ENCODE measurements around the gene AFF4. TPM values are rescaled to one million over a fixed set of nuclear protein-coding genes. Genes with fewer than 3 reads are reported as not detected.

Gene AFF4
- total and polyA plus RNA-seq, 9 of the 15 experiments (the other 6 are each of a cell fraction or from before 2014, with no cell fraction given) = 1.7 to 25.8 (median 17.9) TPM

- CTCF ChIA-PET (ENCODE audit: low intra/inter-chr PET ratio) = no interaction called here
- no peaks in the 10 kb centered on the region for H3K79me2 ChIP-seq (ENCODE audit: control insufficient read depth, insufficient read depth, low read length)
- no peak for DNase-seq (ENCODE audit: extremely low read depth in 1 of 4, low spot score in 3 of 4)
- POLR2A ChIA-PET = interaction anchor here (0.9 kb wide), 1 partner anchor 17 kb away, joined by 4 read pairs; the partner anchor contains the start of gene AFF4
- H4K20me1 ChIP-seq (replicated peaks; ENCODE audit: control insufficient read depth, insufficient read depth, low read length) = no peaks in the 10 kb centered on the region
- H2AFZ ChIP-seq (ENCODE audit: low read depth, low read length) = no peak overlapping the region
- H3K4me1 ChIP-seq (replicated peaks in 1 of 2; ENCODE audit: control insufficient read depth in 2 of 2, insufficient read depth in 2 of 2, low read length in 2 of 2) = no peaks in the 10 kb centered on the region; a peak in 1 of 5 replicates
- no peak overlapping the region for H3K4me2 ChIP-seq (ENCODE audit: insufficient read depth, low read length)
- no peaks in the 10 kb centered on the region for H3K9me3 ChIP-seq (replicated peaks; ENCODE audit: control insufficient read depth, insufficient read depth, low read depth, low read length)
- no peak for ATAC-seq
- H3K9ac ChIP-seq (ENCODE audit: insufficient read depth in 1 of 2, low read depth in 2 of 2, low read length in 2 of 2) = no peak overlapping the region
- no peaks in the 10 kb centered on the region for H3K27me3 ChIP-seq (ENCODE audit: control insufficient read depth in 2 of 2, insufficient read depth in 2 of 2, low read length in 2 of 2)
- in situ Hi-C loops (cut with MboI) = no loop called here
- no peak for TF ChIP-seq CREB3 (tag; conservative IDR thresholded peaks at IDR 0.05; ENCODE audit: low read depth)
- TF ChIP-seq ZNF134 (CRISPR knock-in tag; conservative IDR thresholded peaks at IDR 0.05) = 0 out of 2 replicates have a peak, but pooled peaks have one; percentile 54
- intact Hi-C loops (cut with micrococcal nuclease) = no loop called here
- H3K9me1 ChIP-seq (ENCODE audit: control insufficient read depth, insufficient read depth, low read length) = no peaks in the 10 kb centered on the region
- no peaks in the 10 kb centered on the region for H3K36me3 ChIP-seq (ENCODE audit: control insufficient read depth, insufficient read depth, low read length)
- H3K4me3 ChIP-seq = no peak overlapping the region
- no peak for FAIRE-seq
- H3K27ac ChIP-seq (ENCODE audit: extremely low read depth, low read depth, low read length) = no peak overlapping the region
- 22% methylated on average over 2 of the region's 2 CpGs for WGBS (ENCODE audit: insufficient coverage, low coverage, missing lambda C conversion rate)
- BruUV-seq (replicated peaks) = no TSS peak
These were observed 16.5 kb upstream of the AFF4 start for GRCh38 chr5:132979976-132980375.

GRCh38 chr5:132979367-132979940 is 16.0 kb upstream of the AFF4 start:
- no peak overlapping the region for H3K27ac ChIP-seq (ENCODE audit: extremely low read depth, low read depth, low read length)
- H3K9ac ChIP-seq (ENCODE audit: insufficient read depth in 1 of 2, low read depth in 2 of 2, low read length in 2 of 2) = no peak overlapping the region
- no peaks in the 10 kb centered on the region for H3K9me1 ChIP-seq (ENCODE audit: control insufficient read depth, insufficient read depth, low read length)
- WGBS (ENCODE audit: insufficient coverage, low coverage, missing lambda C conversion rate) = 51% methylated on average over 3 of the region's 3 CpGs
- no TSS peak for BruUV-seq (replicated peaks)
- H3K4me1 ChIP-seq (replicated peaks in 1 of 2; ENCODE audit: control insufficient read depth in 2 of 2, insufficient read depth in 2 of 2, low read length in 2 of 2) = no peaks in the 10 kb centered on the region; a peak in 1 of 5 replicates
- no peaks in the 10 kb centered on the region for H3K27me3 ChIP-seq (ENCODE audit: control insufficient read depth in 2 of 2, insufficient read depth in 2 of 2, low read length in 2 of 2)
- DNase-seq (ENCODE audit: extremely low read depth in 1 of 4, low spot score in 3 of 4) (no peak), ATAC-seq (no peak), FAIRE-seq (no peak)
- intact Hi-C loops (cut with micrococcal nuclease) = no loop called here
- no peaks in the 10 kb centered on the region for H3K36me3 ChIP-seq (ENCODE audit: control insufficient read depth, insufficient read depth, low read length)
- H3K4me2 ChIP-seq (ENCODE audit: insufficient read depth, low read length) = no peak overlapping the region
- TF ChIP-seq TSC22D4 (tag; IDR thresholded peaks at IDR 0.05) (no peak), ZNF766 (CRISPR knock-in tag; conservative IDR thresholded peaks at IDR 0.05) (peak; percentile 97)
- peak overlapping the region; percentile 11; the same call in 1 of the 2 replicates for H2AFZ ChIP-seq (ENCODE audit: low read depth, low read length)
- ChIA-PET CTCF (ENCODE audit: low intra/inter-chr PET ratio) (no interaction called here), POLR2A (interaction anchor here (0.9 kb wide), 1 partner anchor 16 kb away, joined by 4 read pairs; the partner anchor contains the start of gene AFF4)
- H3K9me3 ChIP-seq (replicated peaks; ENCODE audit: control insufficient read depth, insufficient read depth, low read depth, low read length) = no peaks in the 10 kb centered on the region
- H4K20me1 ChIP-seq (replicated peaks; ENCODE audit: control insufficient read depth, insufficient read depth, low read length) = no peaks in the 10 kb centered on the region
- in situ Hi-C loops (cut with MboI) = no loop called here
- no peaks in the 10 kb centered on the region for H3K79me2 ChIP-seq (ENCODE audit: control insufficient read depth, insufficient read depth, low read length)
- no peak overlapping the region for H3K4me3 ChIP-seq

Data from K562 (cell line).